Mesendoderm (in vitro differentiated cells): ENCODE data around the gene ERFL.

Source experiments
- DNase-seq: peaks from one replicate; pipeline ENCODE4 v3.0.0; 2013
- H2AK5ac ChIP-seq: 2 replicates; pipeline ENCODE4 v1.6.1; 2013; ENCODE audit warnings: low read length, inconsistent platforms
- H2BK120ac ChIP-seq: 2 replicates; pipeline ENCODE4 v1.6.1; 2013; ENCODE audit warnings: low read depth, mild to moderate bottlenecking, low read length, moderate library complexity, mixed read lengths
- H2BK15ac ChIP-seq: replicated peaks from 2 replicates; pipeline ENCODE4 v1.6.1; 2013; ENCODE audit warnings: low read depth, mild to moderate bottlenecking, moderate library complexity
- H2BK5ac ChIP-seq: 2 replicates; pipeline ENCODE4 v1.6.1; 2013; ENCODE audit warnings: low read length, inconsistent platforms
- H3K18ac ChIP-seq: 2 replicates; pipeline ENCODE4 v1.6.1; 2013; ENCODE audit warnings: mild to moderate bottlenecking, low read length, mixed read lengths
- H3K23ac ChIP-seq: one replicate; pipeline ENCODE4 v1.6.1; 2013; ENCODE audit warnings: low read length
- H3K27ac ChIP-seq: 2 replicates; pipeline ENCODE4 v1.5.1; 2013; ENCODE audit warnings: low read depth, mild to moderate bottlenecking, inconsistent platforms, low read length, moderate library complexity
- H3K27me3 ChIP-seq: 2 replicates; pipeline ENCODE4 v1.6.1; 2013; ENCODE audit warnings: low read length, control low read depth, mild to moderate bottlenecking, inconsistent platforms; ENCODE audit not compliant: insufficient read depth, poor library complexity
- H3K36me3 ChIP-seq: 2 replicates; pipeline ENCODE4 v1.6.1; 2013; ENCODE audit warnings: low read length, inconsistent platforms; ENCODE audit not compliant: control insufficient read depth, insufficient read depth
- H3K4ac ChIP-seq: one replicate; pipeline ENCODE4 v1.6.1; 2013; ENCODE audit warnings: low read depth, mild to moderate bottlenecking, low read length, moderate library complexity
- H3K4me1 ChIP-seq: 2 replicates; pipeline ENCODE4 v1.6.1; 2013; ENCODE audit warnings: low read depth, low read length, inconsistent platforms; ENCODE audit not compliant: control insufficient read depth
- H3K4me2 ChIP-seq: 2 replicates; pipeline ENCODE4 v1.6.1; 2013; ENCODE audit warnings: low read length
- H3K4me3 ChIP-seq: 2 replicates; pipeline ENCODE4 v1.5.1; 2013; ENCODE audit warnings: mild to moderate bottlenecking, low read length
- H3K56ac ChIP-seq: one replicate; pipeline ENCODE4 v1.6.1; 2013; ENCODE audit warnings: low read length
- H3K79me1 ChIP-seq: 2 replicates; pipeline ENCODE4 v1.6.1; 2013; ENCODE audit warnings: low read length, inconsistent platforms
- H3K79me2 ChIP-seq: 2 replicates; pipeline ENCODE4 v1.6.1; 2013; ENCODE audit warnings: mild to moderate bottlenecking, low read length; ENCODE audit not compliant: control insufficient read depth, insufficient read depth
- H3K9ac ChIP-seq: 2 replicates; pipeline ENCODE4 v1.6.1; 2013; ENCODE audit warnings: low read length, inconsistent platforms
- H4K5ac ChIP-seq: one replicate; pipeline ENCODE4 v1.6.1; 2013; ENCODE audit warnings: low read length
- H4K8ac ChIP-seq: one replicate; pipeline ENCODE4 v1.6.1; 2013; ENCODE audit warnings: low read depth, mild to moderate bottlenecking, control low read depth, low read length, moderate library complexity
- WGBS: extraction: QIAGEN DNeasy Blood & Tissue Kit; methylation state at CpG from one replicate; pipeline ENCODE4 v1.1.7; 2013; ENCODE audit warnings: low lambda C conversion rate, missing lambda C conversion rate; ENCODE audit not compliant: insufficient coverage; ENCODE audit errors: extremely low coverage; 5-methylcytosine and 5-hydroxymethylcytosine counted together

The ERFL gene

GRCh38 chr19:41889896-41890295, 38.4 kb downstream of the ERFL start:
- Histone ChIP-seq H2BK15ac (no peak overlapping the region), H2BK120ac (no peak overlapping the region), H3K79me2 (peaks cover 1% of the 10 kb centered on the region), H3K27me3 (no peaks in the 10 kb centered on the region), H3K56ac (no peak overlapping the region), H4K5ac (no peak overlapping the region), H3K4me3 (no peak overlapping the region), H3K4me2 (no peak overlapping the region), H3K18ac (no peak overlapping the region), H2AK5ac (no peak overlapping the region), H3K23ac (no peak overlapping the region), H3K36me3 (no peaks in the 10 kb centered on the region), H3K9ac (no peak overlapping the region), H3K79me1 (peaks cover 5% of the 10 kb centered on the region), H3K4me1 (peaks cover 13% of the 10 kb centered on the region), H4K8ac (no peak overlapping the region), H2BK5ac (no peak overlapping the region), H3K4ac (no peak overlapping the region), H3K27ac (no peak overlapping the region)
- DNase-seq = no peak
- WGBS = no CpG with 5 or more reads among the region's 8 CpGs

- Histone ChIP-seq H2BK15ac (no peak overlapping the region), H3K36me3 (no peaks in the 10 kb centered on the region), H3K9ac (no peak overlapping the region), H3K27ac (no peak overlapping the region), H3K23ac (no peak overlapping the region), H4K5ac (no peak overlapping the region), H2BK120ac (no peak overlapping the region), H3K4ac (no peak overlapping the region), H3K79me2 (peaks cover 4% of the 10 kb centered on the region), H3K4me2 (no peak overlapping the region), H4K8ac (no peak overlapping the region), H3K4me3 (no peak overlapping the region), H3K4me1 (peaks cover 13% of the 10 kb centered on the region), H3K79me1 (peaks cover 7% of the 10 kb centered on the region), H3K27me3 (no peaks in the 10 kb centered on the region), H2AK5ac (no peak overlapping the region), H2BK5ac (no peak overlapping the region), H3K18ac (no peak overlapping the region), H3K56ac (no peak overlapping the region)
- no peak for DNase-seq
- WGBS = no CpG with 5 or more reads among the region's 12 CpGs
These were observed 39.3 kb downstream of the ERFL start for GRCh38 chr19:41888926-41889325.

- Histone ChIP-seq H3K4me2 (no peak overlapping the region), H2AK5ac (peak overlapping the region; percentile 27), H3K9ac (peak overlapping the region; percentile 41), H3K23ac (no peak overlapping the region), H3K79me2 (peaks cover 4% of the 10 kb centered on the region), H3K56ac (peak overlapping the region; percentile 89), H2BK120ac (no peak overlapping the region), H3K36me3 (no peaks in the 10 kb centered on the region), H2BK15ac (no peak overlapping the region), H3K27ac (peak overlapping the region; percentile 41), H2BK5ac (peak overlapping the region; percentile 63), H4K5ac (no peak overlapping the region), H3K4me1 (peaks cover 13% of the 10 kb centered on the region), H3K18ac (peak overlapping the region; percentile 16), H3K4ac (peak overlapping the region; percentile 74), H3K27me3 (no peaks in the 10 kb centered on the region), H3K79me1 (peaks cover 7% of the 10 kb centered on the region), H4K8ac (no peak overlapping the region), H3K4me3 (no peak overlapping the region)
- no CpG with 5 or more reads among the region's 17 CpGs for WGBS
- DNase-seq = peak; percentile 96
These were observed 40.4 kb downstream of the ERFL start for GRCh38 chr19:41887711-41888382.

GRCh38 chr19:41886761-41887710, 41.2 kb downstream of the ERFL start:
- Histone ChIP-seq H2AK5ac (peak overlapping the region; percentile 83), H2BK120ac (no peak overlapping the region), H3K79me1 (peaks cover 7% of the 10 kb centered on the region), H4K5ac (no peak overlapping the region), H3K4me2 (peak overlapping the region; percentile 8), H3K18ac (no peak overlapping the region), H2BK5ac (peak overlapping the region; percentile 65), H3K27me3 (no peaks in the 10 kb centered on the region), H3K36me3 (no peaks in the 10 kb centered on the region), H3K4me3 (no peak overlapping the region), H3K23ac (no peak overlapping the region), H3K4ac (peak overlapping the region; percentile 74), H3K56ac (peak overlapping the region; percentile 89), H3K9ac (peak overlapping the region; percentile 29), H2BK15ac (no peak overlapping the region), H4K8ac (no peak overlapping the region), H3K79me2 (peaks cover 4% of the 10 kb centered on the region), H3K4me1 (peaks cover 13% of the 10 kb centered on the region), H3K27ac (peak overlapping the region; percentile 41)
- DNase-seq = peak; percentile 43
- no CpG with 5 or more reads among the region's 13 CpGs for WGBS

GRCh38 chr19:41883821-41884733, 44.2 kb downstream of the ERFL start:
- Histone ChIP-seq H3K4ac (peak overlapping the region; percentile 20), H3K4me3 (peak overlapping the region; percentile 93), H3K4me2 (peak overlapping the region; percentile 95), H4K8ac (no peak overlapping the region), H4K5ac (no peak overlapping the region), H2BK5ac (no peak overlapping the region), H2BK15ac (no peak overlapping the region), H3K23ac (no peak overlapping the region), H3K79me1 (peaks cover 7% of the 10 kb centered on the region), H2BK120ac (no peak overlapping the region), H3K27ac (no peak overlapping the region), H2AK5ac (no peak overlapping the region), H3K36me3 (no peaks in the 10 kb centered on the region), H3K27me3 (no peaks in the 10 kb centered on the region), H3K4me1 (peaks cover 13% of the 10 kb centered on the region), H3K56ac (peak overlapping the region; percentile 97), H3K9ac (peak overlapping the region; percentile 95), H3K79me2 (peaks cover 4% of the 10 kb centered on the region), H3K18ac (peak overlapping the region; percentile 11)
- WGBS = no CpG with 5 or more reads among the region's 66 CpGs
- peak; percentile 98 for DNase-seq
